ENCODE results near the gene CADM4. TPM values are rescaled to one million over a fixed set of nuclear protein-coding genes. Genes with fewer than 3 reads are reported as not detected.

Gene CADM4
- total RNA-seq (2022; extraction: Qiagen RNA extraction): 8.1 to 9.2 TPM (median 8.7 TPM) in 5 replicates

DNA sequence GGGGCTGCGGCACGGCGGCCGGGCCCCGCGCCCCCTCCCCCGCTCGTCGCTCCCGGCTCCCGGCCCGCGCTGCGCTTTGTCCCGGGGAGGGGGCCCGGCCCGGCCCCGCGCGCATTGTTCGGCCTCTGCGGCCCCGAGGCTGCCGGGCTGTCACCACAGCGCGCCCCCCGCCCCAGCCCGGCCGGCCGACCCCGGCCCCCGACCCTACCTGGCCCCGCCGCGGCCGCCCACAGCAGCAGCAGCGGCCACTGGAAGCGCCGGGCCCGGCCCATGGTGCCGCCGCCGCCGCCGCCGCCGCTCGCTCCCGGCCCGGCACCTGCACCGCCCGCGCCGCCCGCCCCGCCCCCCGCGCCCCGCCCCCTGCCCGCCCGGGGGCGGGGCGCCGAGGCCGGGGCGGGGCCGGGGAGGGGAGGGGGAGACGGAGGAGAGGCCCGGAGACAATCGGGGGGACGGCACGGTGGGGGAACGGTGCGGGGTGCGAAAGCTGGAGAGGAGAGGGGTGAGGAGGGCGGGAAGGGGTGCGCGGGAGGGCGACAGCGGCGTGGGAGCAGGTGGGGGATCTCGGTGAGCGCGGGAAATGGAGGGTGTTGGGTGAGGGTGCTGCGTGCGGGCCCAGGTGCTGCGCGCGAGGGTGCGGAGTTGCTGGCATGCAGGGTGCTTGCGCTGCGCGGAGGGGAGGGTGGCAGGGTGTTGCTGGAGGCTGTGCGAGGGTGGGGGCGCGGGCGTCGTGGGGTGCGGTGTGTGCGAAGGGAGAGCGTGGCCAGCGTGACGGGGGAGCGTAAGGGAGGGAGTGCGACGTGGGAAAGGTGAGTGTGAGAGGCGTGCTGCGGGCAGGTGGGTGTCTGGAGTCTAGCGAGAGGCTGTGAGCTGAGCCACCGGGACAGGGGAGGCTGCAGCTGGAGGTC is at the start of gene CADM4:
CADM4 (minus strand) TSS at position 332 of the 905 bp plus-strand sequence; CDS start at position 272, 60 bp downstream.

GRCh38 chr19:43619262-43620060 is 20.2 kb downstream of the CADM4 start, which contains the start of gene ZNF428:
Gene ZNF428 (minus strand): TSS chr19:43619629. CDS start chr19:43614304, 5,325 bp downstream.

DNA sequence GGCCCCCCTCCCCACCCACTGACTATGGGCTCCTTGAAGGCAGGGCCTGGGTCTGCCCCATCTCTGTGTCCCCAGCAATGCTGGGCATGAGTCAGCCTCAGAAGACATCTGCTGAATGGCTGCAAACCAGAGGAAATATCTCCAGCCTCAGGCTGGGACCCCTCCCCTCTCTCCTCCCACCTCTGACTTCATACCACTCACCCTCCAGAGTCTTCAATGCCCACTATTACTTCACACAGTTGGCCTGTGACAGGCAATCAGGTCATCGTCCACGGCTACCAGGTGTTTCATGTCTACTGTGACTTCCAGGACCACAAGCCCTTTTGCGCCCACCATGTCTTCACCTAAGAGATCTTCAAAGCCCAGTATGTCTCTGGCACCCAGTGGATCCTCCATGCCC is 27.9 kb downstream of the CADM4 start, which contains the start of gene SRRM5:
SRRM5 (plus strand) TSS at position 301 of the 400 bp plus-strand sequence; CDS start at position 335, 34 bp downstream.

GRCh38 chr19:43595999-43596841 is 43.4 kb downstream of the CADM4 start, which contains the start of the genes IRGQ and ZNF576:
Gene IRGQ (minus strand): TSS chr19:43596134. CDS start chr19:43595338, 796 bp downstream.
Gene ZNF576 (plus strand): TSS chr19:43596595. CDS start chr19:43597109, 514 bp downstream.

DNA sequence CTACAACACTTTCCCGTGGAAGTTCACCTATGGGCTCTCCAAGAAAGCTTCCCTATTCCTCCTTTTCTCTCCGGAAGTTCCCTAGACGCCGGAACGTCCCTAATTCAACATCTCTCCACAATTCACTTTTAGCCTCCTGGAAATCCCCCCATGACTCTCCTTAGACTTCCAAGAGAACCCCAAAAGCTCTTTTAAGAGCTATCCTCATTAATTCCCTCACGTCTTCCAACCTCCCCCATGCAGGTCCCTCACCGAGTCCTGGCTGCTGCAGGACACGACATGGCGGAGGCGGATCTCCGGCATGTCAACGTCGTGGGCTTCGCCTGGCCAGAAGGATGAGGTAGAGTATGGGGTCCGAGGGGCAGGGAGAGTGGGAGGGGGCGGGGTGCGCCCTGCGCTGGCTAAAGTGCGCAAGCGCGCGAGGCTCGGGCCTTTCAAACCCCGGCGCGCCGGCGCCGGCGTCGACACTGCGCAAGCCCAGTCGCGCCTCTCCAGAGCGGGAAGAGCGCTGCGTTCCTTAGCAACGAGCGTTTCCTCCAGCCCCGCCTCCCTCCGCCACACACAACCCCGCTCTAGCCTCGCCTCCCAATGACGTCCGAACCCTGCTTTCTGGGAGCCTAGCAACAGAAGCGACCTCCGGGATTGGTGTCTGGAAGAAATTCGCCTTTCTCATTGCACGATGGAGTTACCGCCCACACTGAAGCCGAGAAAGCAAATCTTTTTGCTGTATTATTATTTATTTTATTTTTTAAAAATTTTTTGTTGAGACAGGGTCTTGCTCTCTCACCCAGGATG is 64.3 kb downstream of the CADM4 start, which contains the start of the genes PINLYP and XRCC1:
PINLYP (plus strand) TSS at position 646 of the 795 bp plus-strand sequence. CDS start 1,391 bp downstream, outside the sequence.
XRCC1 (minus strand) TSS at position 372 of the 795 bp plus-strand sequence; CDS start at position 303, 69 bp downstream.

Other genes starting within 250 kb of the CADM4 start
- not detected in 5 replicates for gene TEX101, start 225.0 kb downstream of the CADM4 start, total RNA-seq (2022; extraction: Qiagen RNA extraction)
- 0.21 to 0.37 TPM (median 0.28 TPM) in 5 replicates for gene LYPD3, start 174.2 kb downstream of the CADM4 start, total RNA-seq (2022; extraction: Qiagen RNA extraction)
- gene PHLDB3, start 135.1 kb downstream of the CADM4 start, total RNA-seq (2022; extraction: Qiagen RNA extraction): 8.5 to 9.2 TPM (median 8.7 TPM) in 5 replicates
- gene ETHE1, start 112.6 kb downstream of the CADM4 start, total RNA-seq (2022; extraction: Qiagen RNA extraction): 39.7 to 43.0 TPM (median 42.9 TPM) in 5 replicates
- 1.4 to 2.7 TPM (median 2.0 TPM) in 5 replicates for gene ZNF575, start 106.7 kb downstream of the CADM4 start, total RNA-seq (2022; extraction: Qiagen RNA extraction)
- gene XRCC1, start 64.3 kb downstream of the CADM4 start, total RNA-seq (2022; extraction: Qiagen RNA extraction): 27.5 to 31.4 TPM (median 30.2 TPM) in 5 replicates
- 0.12 to 0.39 TPM (median 0.25 TPM) in 3 of 5 replicates, not detected in the others for gene PINLYP, start 64.0 kb downstream of the CADM4 start, total RNA-seq (2022; extraction: Qiagen RNA extraction)
- gene IRGQ, start 43.7 kb downstream of the CADM4 start, total RNA-seq (2022; extraction: Qiagen RNA extraction): 6.4 to 7.0 TPM (median 6.7 TPM) in 5 replicates
- 13.0 to 19.7 TPM (median 18.2 TPM) in 5 replicates for gene ZNF576, start 43.3 kb downstream of the CADM4 start, total RNA-seq (2022; extraction: Qiagen RNA extraction)
- 0.43 to 1.1 TPM (median 0.86 TPM) in 5 replicates for gene SRRM5, start 27.8 kb downstream of the CADM4 start, total RNA-seq (2022; extraction: Qiagen RNA extraction)
- gene ZNF428, start 20.2 kb downstream of the CADM4 start, total RNA-seq (2022; extraction: Qiagen RNA extraction): 44.9 to 64.0 TPM (median 60.7 TPM) in 5 replicates
- 49.6 to 58.0 TPM (median 52.8 TPM) in 5 replicates for gene PLAUR, start 30.3 kb upstream of the CADM4 start, total RNA-seq (2022; extraction: Qiagen RNA extraction)
- not detected in 5 replicates for gene IRGC, start 76.2 kb upstream of the CADM4 start, total RNA-seq (2022; extraction: Qiagen RNA extraction)
- gene SMG9, start 115.1 kb upstream of the CADM4 start, total RNA-seq (2022; extraction: Qiagen RNA extraction): 39.2 to 70.8 TPM (median 56.3 TPM) in 5 replicates
- 35.0 to 49.2 TPM (median 46.8 TPM) in 5 replicates for gene KCNN4, start 141.1 kb upstream of the CADM4 start, total RNA-seq (2022; extraction: Qiagen RNA extraction)
- 0.09 to 0.32 TPM (median 0.16 TPM) in 5 replicates for gene LYPD5, start 162.6 kb upstream of the CADM4 start, total RNA-seq (2022; extraction: Qiagen RNA extraction)
- gene ZNF283, start 187.5 kb upstream of the CADM4 start, total RNA-seq (2022; extraction: Qiagen RNA extraction): 4.8 to 6.8 TPM (median 6.3 TPM) in 5 replicates
- gene ZNF404, start 244.1 kb upstream of the CADM4 start, total RNA-seq (2022; extraction: Qiagen RNA extraction): 0.16 to 0.34 TPM (median 0.33 TPM) in 5 replicates